T-helper 17 cell (primary cell): Measurements from ENCODE around the gene SYMPK. TPM values are rescaled to one million over a fixed set of nuclear protein-coding genes. Genes with fewer than 3 reads are reported as not detected.
A peak's percentile ranks its signal among the peaks of the same experiment; 100 is the strongest.

ENCODE experiments used
- ATAC-seq: fragments of 150-1000 bp; cut with Tn5 transposase; 2 replicates; pipeline ENCODE4 v1.10.0; 2021; ENCODE audit warnings: mild to moderate bottlenecking, moderate library complexity
- DNase-seq, 3 donors: peaks; one replicate each; pipeline versions ENCODE4 v3.0.0 to v3.0.0-alpha.2; 2020 to 2021
- H3K9me3 ChIP-seq: one replicate; pipeline ENCODE4 v1.7.0; 2013; ENCODE audit warnings: low read length, mild to moderate bottlenecking; ENCODE audit not compliant: control insufficient read depth, poor library complexity, severe bottlenecking
- H3K27ac Mint-ChIP-seq: one replicate; pipeline ENCODE4 v1.8.0; 2022; ENCODE audit warnings: mild to moderate bottlenecking, moderate library complexity, mixed read lengths
- H3K27me3 Mint-ChIP-seq: one replicate; pipeline ENCODE4 v1.8.0; 2022; ENCODE audit warnings: mixed read lengths
- H3K36me3 Mint-ChIP-seq: one replicate; pipeline ENCODE4 v1.8.0; 2022; ENCODE audit warnings: low read depth, mixed read lengths
- H3K4me1 Mint-ChIP-seq: one replicate; pipeline ENCODE4 v1.8.0; 2022; ENCODE audit warnings: mild to moderate bottlenecking, mixed read lengths
- H3K4me3 Mint-ChIP-seq: one replicate; pipeline ENCODE4 v1.8.0; 2022; ENCODE audit warnings: mild to moderate bottlenecking, moderate library complexity, mixed read lengths
- total RNA-seq, 4 donors: library from RNA in 2 of 4; stranded (reverse) in 2 of 4; gene quantifications; one replicate each; pipeline ENCODE4 v1.2.3 and lab custom pipeline; 2022 to 2026

Gene SYMPK
- total RNA-seq (10 to 100 TPM; 75.5 to 81.6 TPM), total RNA-seq (lab: John Stamatoyannopoulos, UW) (78.8 to 79.0 reads per million in 2 donors)

DNA sequence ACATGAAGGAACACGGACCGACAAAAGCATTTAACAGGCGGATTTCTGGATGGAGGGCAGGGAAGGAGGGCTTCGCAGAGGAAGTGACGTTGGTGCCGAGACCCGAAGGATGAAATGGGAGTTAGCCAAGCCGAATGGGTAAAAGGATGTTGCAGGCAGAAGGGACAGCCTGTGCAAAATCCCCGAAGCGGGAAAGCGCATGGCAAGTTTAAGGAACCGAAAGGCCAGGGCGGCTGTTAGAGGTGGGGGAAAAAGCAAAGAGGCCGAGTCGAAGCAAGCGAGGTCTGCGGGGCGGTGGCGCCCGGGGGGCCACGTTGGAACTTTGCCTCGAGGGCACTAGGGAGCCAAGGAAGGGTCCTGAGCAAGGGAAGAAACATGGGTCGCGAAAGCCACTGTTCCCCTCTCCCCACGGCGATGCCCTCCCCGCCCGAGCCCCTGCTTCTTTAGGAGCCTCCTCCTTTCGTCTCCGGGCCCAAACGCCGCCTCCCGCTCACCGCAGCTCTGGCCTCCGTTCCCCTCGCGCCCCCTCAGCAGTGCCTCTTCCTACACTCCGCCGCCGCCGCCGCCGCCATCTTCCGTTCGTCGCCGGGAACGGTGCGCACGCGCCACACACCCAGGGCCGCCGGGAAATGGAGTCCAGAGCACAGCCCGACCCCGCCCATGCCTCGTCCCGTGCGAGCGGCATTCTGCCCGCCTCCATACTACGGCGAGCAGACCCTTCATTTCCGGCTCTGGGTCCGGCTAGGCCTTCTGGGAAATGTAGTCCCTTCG, at the start of gene SYMPK:
Gene SYMPK (minus strand): TSS at position 584 of the 771 bp plus-strand sequence. CDS start 8,652 bp downstream, outside the sequence.
- H3K27me3 Mint-ChIP-seq: peaks cover 13% of the 10 kb centered on the region
- H3K36me3 Mint-ChIP-seq: peaks cover 7% of the 10 kb centered on the region

DNA sequence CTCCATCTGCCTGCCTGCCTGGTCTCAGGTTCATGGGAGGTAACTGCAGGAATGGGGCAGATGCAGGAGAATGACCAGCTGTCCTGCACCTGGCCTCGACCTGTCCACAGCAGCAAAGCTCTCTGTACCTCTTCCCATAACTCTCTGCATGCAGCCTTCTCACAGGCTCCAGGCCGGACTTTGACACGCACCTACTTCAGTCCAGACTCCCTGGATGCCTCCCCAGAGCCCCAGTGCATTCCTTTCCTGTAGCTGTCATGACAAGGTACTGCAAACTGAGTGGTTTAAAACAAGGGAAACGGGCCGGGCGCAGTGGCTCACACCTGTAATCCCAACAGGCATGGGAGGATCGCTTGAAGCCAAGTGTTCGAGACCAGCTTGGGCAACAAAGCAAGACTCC, 48.3 kb upstream of the SYMPK start:
- no peak for ATAC-seq
- peaks cover 37% of the 10 kb centered on the region for H3K27me3 Mint-ChIP-seq
- H3K27ac Mint-ChIP-seq: no peak overlapping the region
- DNase-seq: no peak
- peaks cover 7% of the 10 kb centered on the region for H3K36me3 Mint-ChIP-seq
- H3K4me1 Mint-ChIP-seq: peaks cover 5% of the 10 kb centered on the region
- no peak overlapping the region for H3K4me3 Mint-ChIP-seq
- H3K9me3 ChIP-seq: no peaks in the 10 kb centered on the region

More for the DNA sequence above, at the start of gene SYMPK:
- Mint-ChIP-seq H3K4me1 (peaks cover 39% of the 10 kb centered on the region), H3K27ac (peak within 1 kb of the TSS; percentile 99), H3K4me3 (peak within 1 kb of the TSS; percentile 100)
- DNase-seq: peak; percentile 97 to 98 (median 98)
- no peaks in the 10 kb centered on the region for H3K9me3 ChIP-seq
- ATAC-seq: peak; percentile 98

DNA sequence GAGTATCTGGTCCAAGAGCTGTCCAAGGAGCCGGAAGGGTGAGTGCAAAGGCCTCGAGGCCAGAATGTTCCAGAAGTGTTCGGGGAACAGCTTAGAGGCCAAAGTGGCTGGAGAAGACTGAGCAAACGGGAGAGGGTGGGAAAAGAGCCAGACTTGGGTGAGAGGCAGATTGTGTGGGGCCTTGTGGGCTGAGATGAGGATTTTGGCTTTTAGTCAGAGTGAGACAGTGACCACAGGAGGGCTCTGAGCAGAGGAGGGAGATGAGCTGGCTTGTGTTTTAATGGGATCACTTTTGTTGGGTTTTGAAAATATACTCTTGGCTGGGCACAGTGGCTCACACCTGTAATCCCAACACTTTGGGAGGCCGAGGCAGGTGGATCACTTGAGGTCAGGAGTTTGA, 46.0 kb upstream of the SYMPK start:
- no peak overlapping the region for H3K27ac Mint-ChIP-seq
- H3K27me3 Mint-ChIP-seq: peaks cover 35% of the 10 kb centered on the region
- no peaks in the 10 kb centered on the region for H3K9me3 ChIP-seq
- peaks cover 7% of the 10 kb centered on the region for H3K36me3 Mint-ChIP-seq
- peaks cover 7% of the 10 kb centered on the region for H3K4me1 Mint-ChIP-seq
- no peak for DNase-seq
- ATAC-seq: no peak
- H3K4me3 Mint-ChIP-seq: no peak overlapping the region

- ATAC-seq: no peak
- H3K27me3 Mint-ChIP-seq: peaks cover 19% of the 10 kb centered on the region
- no peak for DNase-seq
- no peaks in the 10 kb centered on the region for H3K9me3 ChIP-seq
- no peak overlapping the region for H3K4me3 Mint-ChIP-seq
- H3K4me1 Mint-ChIP-seq: peaks cover 14% of the 10 kb centered on the region
- H3K36me3 Mint-ChIP-seq: peaks cover 7% of the 10 kb centered on the region
- H3K27ac Mint-ChIP-seq: no peak overlapping the region
Measured at GRCh38 chr19:45906221-45906620, 43.3 kb upstream of the SYMPK start.

- H3K9me3 ChIP-seq: no peaks in the 10 kb centered on the region
- Mint-ChIP-seq H3K27ac (no peak overlapping the region), H3K36me3 (peaks cover 8% of the 10 kb centered on the region), H3K4me1 (peaks cover 19% of the 10 kb centered on the region), H3K4me3 (no peak overlapping the region), H3K27me3 (peaks cover 11% of the 10 kb centered on the region)
- DNase-seq (no peak), ATAC-seq (no peak)
Measured at GRCh38 chr19:45905011-45905410, 42.1 kb upstream of the SYMPK start.

GRCh38 chr19:45902651-45903625, 40.0 kb upstream of the SYMPK start:
- peak overlapping the region; percentile 77 for H3K27ac Mint-ChIP-seq
- H3K4me1 Mint-ChIP-seq: peaks cover 15% of the 10 kb centered on the region
- peak; percentile 86 for ATAC-seq
- H3K9me3 ChIP-seq: no peaks in the 10 kb centered on the region
- H3K27me3 Mint-ChIP-seq: no peaks in the 10 kb centered on the region
- peak; percentile 99 to 100 (median 100) for DNase-seq
- peak overlapping the region; percentile 95 for H3K4me3 Mint-ChIP-seq
- H3K36me3 Mint-ChIP-seq: peaks cover 2% of the 10 kb centered on the region

GRCh38 chr19:45901912-45902650, 39.1 kb upstream of the SYMPK start, which contains the start of gene MYPOP:
Gene MYPOP, minus strand, starts transcription at chr19:45902613. Its CDS starts 840 bp downstream, at chr19:45901773.
- ATAC-seq: no peak
- no peaks in the 10 kb centered on the region for H3K27me3 Mint-ChIP-seq
- no peak for DNase-seq
- H3K4me1 Mint-ChIP-seq: peaks cover 15% of the 10 kb centered on the region
- peaks cover 2% of the 10 kb centered on the region for H3K36me3 Mint-ChIP-seq
- H3K4me3 Mint-ChIP-seq: peak within 1 kb of the TSS; percentile 95
- no peaks in the 10 kb centered on the region for H3K9me3 ChIP-seq
- peak within 1 kb of the TSS; percentile 77 for H3K27ac Mint-ChIP-seq

- Mint-ChIP-seq H3K36me3 (peaks cover 2% of the 10 kb centered on the region), H3K27me3 (no peaks in the 10 kb centered on the region), H3K4me1 (peaks cover 15% of the 10 kb centered on the region), H3K27ac (peak overlapping the region; percentile 77), H3K4me3 (peak overlapping the region; percentile 95)
- H3K9me3 ChIP-seq: no peaks in the 10 kb centered on the region
- peak in 2 of 3 donors; percentile 16 to 28 for DNase-seq
- no peak for ATAC-seq
Measured at GRCh38 chr19:45901432-45901911, 38.5 kb upstream of the SYMPK start.

DNA sequence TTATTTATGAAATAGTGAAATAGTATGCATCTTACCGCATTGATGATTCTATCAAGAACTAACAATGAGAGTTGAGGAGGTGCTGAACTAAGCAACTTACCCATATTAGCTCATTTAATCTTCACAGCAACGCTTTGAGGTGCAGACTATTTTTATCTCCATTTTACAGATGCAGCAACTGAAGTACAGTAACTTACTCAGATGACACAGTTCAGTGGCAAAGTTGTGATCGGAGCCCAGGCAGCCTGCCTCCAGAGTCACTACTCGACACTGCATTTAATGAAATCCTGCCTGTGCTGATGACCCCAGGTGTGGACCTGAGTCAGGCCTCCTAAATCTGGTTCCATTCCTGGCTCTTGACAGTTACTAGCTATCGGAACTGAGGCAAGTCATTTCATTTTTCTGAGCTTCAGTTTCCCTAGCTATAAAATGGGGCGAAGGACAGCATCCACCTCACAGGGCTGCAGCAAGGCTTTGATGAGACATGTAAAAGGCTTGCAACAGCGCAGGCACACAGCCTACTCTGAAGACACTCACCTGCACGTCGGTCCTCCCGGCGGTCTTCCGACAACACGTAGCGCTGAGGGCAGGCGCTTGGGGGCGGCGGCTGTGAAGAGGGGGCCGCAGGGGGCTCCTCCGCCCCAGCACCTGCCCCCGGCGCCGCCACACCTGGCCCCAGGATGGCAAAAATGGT, 37.9 kb upstream of the SYMPK start:
- peaks cover 15% of the 10 kb centered on the region for H3K4me1 Mint-ChIP-seq

DNA sequence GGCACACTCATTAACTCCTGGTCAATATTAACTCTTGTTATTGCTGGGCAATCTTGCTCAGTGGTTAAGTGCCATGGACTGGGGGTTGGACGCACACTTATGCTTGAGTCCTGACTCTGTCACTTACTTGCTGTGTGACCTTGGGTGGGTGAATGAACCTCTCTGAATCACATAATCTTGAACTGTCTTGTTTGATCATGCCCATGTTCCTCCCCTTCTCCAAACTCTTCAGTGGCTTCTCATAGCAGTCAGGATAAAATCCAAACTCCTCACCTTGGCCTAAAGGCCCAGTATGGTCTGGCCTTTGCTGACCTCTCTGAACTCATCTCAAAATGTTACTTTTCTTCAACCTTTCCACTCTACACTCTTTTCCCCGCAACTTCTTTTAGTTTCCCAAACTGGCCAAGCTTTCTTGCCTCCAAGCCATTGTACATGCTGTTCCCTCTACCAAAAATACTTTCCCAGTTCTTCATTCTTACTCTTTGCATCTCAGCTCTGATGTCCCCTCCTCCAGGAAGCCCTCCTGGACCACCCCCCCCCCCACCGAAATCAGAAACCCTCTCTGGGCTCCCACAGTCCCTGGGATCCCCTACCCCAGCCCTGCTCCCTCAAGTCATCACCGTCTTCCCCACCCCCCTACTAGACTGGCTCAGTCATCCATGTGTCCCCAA, 37.1 kb upstream of the SYMPK start:
- H3K27me3 Mint-ChIP-seq: no peaks in the 10 kb centered on the region
- H3K4me3 Mint-ChIP-seq: peak overlapping the region; percentile 43
- H3K27ac Mint-ChIP-seq: peak overlapping the region; percentile 43
- peaks cover 2% of the 10 kb centered on the region for H3K36me3 Mint-ChIP-seq
- ATAC-seq (no peak), DNase-seq (no peak)
- no peaks in the 10 kb centered on the region for H3K9me3 ChIP-seq
- H3K4me1 Mint-ChIP-seq: peaks cover 15% of the 10 kb centered on the region

More for the DNA sequence above, 37.9 kb upstream of the SYMPK start:
- Mint-ChIP-seq H3K36me3 (peaks cover 2% of the 10 kb centered on the region), H3K27ac (no peak overlapping the region), H3K4me3 (peak overlapping the region; percentile 43), H3K27me3 (no peaks in the 10 kb centered on the region)
- H3K9me3 ChIP-seq: no peaks in the 10 kb centered on the region
- ATAC-seq (no peak), DNase-seq (no peak)

DNA sequence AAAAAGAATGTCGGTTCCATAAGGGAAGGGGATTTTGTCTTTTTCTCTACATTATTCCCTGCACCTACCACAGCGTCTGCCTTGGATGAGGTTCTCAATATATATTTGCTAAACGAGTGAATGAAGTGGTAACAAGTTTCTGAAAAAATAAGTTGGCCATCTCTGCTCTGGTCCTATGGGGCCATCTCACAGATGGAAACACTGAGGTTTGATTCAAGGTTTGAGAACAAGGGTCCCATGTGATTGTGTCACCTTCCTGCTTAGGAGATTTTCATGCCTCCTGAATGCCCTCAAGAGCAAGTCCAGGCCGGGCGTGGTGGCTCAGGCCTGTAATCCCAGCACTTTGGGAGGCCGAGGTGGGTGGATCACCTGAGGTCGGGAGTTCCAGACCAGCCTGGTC, 36.3 kb upstream of the SYMPK start:
- DNase-seq (no peak), ATAC-seq (no peak)
- Mint-ChIP-seq H3K4me3 (peak overlapping the region; percentile 21), H3K27ac (no peak overlapping the region), H3K4me1 (peaks cover 15% of the 10 kb centered on the region), H3K36me3 (peaks cover 2% of the 10 kb centered on the region), H3K27me3 (no peaks in the 10 kb centered on the region)
- H3K9me3 ChIP-seq: no peaks in the 10 kb centered on the region
